VCaP (cell line): ENCODE results near the gene CABP2.

Experiments
- H3K27ac ChIP-seq: fragments of 450-650 bp; 2 replicates; pipeline ENCODE4 v1.5.1; 2017
- CTCF ChIP-seq: fragments of 450-650 bp; conservative IDR thresholded peaks from 2 replicates; pipeline ENCODE4 v1.5.1; 2017; ENCODE audit warnings: mild to moderate bottlenecking, moderate library complexity

The CABP2 gene

DNA sequence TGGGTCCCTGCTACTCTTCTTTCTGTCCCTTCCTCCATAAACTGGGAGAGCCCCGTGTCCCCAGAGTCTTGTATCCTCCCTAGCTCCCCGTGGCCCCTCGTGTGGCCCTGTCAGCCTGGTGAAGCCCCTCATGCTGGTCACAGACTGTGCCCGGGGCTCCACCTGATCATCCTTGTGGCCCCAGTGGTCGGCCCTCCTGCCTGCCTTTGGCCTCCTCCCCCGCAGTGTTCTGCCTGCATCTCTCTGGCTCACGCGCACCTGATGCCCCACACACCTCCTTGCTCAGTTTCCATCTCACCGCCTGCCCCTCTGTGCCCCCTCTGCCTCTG lies 1.2 kb upstream of the CABP2 start:
- no peak for TF ChIP-seq CTCF
- H3K27ac ChIP-seq: no peak overlapping the region

DNA sequence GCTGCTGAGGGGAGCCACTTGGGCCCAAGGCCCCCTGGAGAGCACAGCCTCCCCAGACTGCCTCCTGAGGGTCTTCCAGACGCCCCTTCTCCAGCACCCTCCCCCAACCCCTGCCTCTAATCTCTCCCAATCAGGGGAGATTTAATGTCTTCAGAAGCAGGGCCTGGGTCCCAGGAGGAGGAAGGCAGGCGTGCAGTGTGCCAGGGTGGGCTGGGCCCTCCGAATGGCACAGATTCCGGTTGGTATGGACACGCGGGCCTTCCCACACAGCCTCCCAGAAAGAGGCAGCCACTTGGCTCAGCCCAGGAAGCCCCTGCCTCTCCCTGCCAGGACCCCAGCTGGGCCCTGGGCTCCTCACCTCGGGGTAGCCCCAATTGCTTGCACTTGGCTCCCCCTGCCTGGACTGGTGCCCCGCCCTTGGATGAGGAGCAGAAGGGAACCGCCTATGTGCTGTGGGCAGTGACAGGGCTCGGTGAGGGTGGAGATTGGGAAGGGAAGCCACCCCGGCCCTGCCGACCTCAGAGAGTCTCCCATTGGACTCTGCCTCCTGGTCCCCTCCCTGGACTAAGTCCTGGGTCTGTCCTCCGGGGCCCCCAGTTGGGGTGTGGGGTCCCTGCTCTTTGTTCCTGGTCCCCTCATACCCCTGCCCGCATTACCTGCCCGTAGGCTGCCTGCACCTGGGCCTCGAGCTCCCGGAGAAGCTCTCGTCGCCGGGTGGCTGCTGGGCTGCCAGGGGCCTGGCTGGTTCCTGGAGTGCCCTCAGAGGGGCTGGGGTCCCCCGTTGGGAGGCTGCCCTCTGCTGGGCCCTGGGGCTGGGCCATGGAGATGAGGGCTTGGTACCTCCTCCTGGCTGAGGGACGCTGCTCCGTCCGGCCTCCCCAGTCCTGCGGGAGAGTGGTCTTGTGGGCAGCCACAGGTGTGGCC lies 572 bp upstream of the CABP2 start:
- TF ChIP-seq CTCF: no peak
- H3K27ac ChIP-seq: no peak overlapping the region

- no peak overlapping the region for H3K27ac ChIP-seq
- no peak for TF ChIP-seq CTCF
These were observed 908 bp downstream of the CABP2 start for GRCh38 chr11:67522338-67522737.

DNA sequence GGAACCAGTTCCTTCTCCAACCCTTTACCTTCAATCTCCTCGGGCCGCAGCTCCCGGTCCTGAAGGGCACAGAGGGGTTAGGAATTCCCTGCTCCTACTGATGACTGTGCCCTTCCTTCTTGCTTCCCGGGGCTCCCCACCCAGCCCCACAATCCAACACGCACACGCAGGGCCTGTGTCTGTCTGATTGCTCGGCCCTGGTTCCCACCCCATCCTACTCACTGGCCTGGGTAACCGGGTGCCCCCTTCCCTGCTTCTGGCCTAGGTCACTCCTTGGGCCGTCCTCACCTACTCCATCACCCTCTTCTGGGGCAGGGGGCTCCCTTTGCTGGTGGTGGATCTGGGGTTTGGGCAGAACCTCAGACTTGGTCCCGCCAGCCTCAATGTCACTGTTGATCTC lies 1.3 kb downstream of the CABP2 start:
- no peak for TF ChIP-seq CTCF
- no peak overlapping the region for H3K27ac ChIP-seq

GRCh38 chr11:67520856-67521824 lies 2.1 kb downstream of the CABP2 start:
- no peak for TF ChIP-seq CTCF
- no peak overlapping the region for H3K27ac ChIP-seq

DNA sequence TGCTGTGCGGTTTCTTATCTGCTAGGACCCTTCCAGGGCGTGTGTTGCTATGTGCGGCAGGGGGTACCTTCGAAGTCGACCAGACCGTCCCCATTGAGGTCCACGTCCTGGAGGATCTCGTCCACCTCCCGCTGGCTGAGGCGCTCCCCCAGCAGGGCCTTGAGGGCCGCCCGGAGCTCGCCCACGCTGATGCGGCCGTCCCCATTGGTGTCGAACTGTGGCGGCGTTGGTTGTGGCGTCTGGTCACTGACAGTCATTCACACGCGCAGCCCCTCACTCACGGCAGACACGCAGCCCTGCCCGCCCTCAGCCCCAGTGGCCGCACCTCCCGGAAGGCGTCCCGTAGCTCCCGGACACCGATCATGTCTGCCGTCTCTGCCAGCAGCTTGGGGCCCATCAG lies 3.5 kb downstream of the CABP2 start:
- TF ChIP-seq CTCF: no peak
- no peak overlapping the region for H3K27ac ChIP-seq
